Fibroblast of skin of left quadriceps (primary cell): ENCODE measurements around the gene LRCH4.

Experiments
- DNase-seq, 2 experiments: peaks; one replicate each; pipeline ENCODE4 v3.0.0-alpha.2; 2013; ENCODE audit warnings: low read depth in 2 of 2

The LRCH4 gene

DNA sequence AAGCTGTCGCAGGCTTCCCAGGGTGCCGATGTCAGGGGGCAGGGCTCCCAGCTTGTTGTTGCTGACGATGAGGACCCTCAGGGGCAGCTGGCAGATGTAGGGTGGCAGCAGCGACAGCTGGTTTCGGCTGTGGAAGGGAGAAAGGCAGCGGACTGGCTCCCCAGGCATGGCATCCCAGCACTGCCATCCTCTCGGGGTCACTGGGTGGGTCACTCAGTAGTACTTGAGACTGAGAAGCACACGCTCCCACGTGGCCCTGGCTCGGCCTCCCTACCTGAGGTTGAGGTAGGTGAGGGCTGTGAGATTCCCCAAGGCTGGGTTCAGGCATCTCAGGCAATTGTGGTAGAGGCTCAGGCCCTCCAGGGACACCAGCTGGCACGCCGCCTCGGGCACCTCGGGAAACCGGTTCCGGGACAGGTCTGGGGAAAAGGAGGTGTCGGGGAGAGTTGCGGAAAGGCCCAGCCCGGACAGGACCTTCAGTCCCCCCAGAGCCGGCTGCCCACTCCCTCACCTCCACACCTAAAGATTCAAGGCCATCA is 3.8 kb downstream of the LRCH4 start:
- no peak for DNase-seq

DNA sequence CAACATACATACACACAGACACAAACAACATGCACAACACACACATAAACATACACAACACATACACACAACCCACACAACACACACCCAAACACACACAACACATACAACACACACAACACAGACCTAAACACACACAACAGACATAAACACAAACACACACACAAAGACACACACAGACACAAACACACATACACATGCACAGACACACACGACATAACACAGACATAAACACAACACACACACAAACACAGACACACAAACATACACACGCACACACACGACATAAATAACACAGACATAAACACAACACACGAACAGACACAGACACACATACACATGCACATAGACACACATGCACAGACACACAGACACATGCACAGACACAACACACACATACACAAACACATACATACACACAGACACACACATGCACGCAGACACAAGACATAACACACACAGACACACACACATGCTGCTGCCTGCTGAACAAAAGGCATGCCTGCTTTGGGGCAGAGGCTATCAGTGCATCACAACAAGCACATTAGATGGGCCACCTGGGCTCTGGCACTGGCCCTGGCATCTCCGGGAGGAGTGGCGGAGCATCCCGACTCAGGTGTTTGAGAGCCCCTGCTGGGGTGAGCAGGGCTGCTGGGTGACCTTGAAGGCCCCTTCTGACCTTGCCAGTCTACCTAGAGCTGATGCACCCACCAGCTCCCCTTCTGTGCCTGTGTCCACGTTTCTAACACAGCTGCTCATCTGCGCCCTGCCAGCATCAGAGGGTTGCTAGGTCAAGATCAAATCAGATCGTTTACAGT is 5.3 kb downstream of the LRCH4 start:
- DNase-seq = no peak

DNA sequence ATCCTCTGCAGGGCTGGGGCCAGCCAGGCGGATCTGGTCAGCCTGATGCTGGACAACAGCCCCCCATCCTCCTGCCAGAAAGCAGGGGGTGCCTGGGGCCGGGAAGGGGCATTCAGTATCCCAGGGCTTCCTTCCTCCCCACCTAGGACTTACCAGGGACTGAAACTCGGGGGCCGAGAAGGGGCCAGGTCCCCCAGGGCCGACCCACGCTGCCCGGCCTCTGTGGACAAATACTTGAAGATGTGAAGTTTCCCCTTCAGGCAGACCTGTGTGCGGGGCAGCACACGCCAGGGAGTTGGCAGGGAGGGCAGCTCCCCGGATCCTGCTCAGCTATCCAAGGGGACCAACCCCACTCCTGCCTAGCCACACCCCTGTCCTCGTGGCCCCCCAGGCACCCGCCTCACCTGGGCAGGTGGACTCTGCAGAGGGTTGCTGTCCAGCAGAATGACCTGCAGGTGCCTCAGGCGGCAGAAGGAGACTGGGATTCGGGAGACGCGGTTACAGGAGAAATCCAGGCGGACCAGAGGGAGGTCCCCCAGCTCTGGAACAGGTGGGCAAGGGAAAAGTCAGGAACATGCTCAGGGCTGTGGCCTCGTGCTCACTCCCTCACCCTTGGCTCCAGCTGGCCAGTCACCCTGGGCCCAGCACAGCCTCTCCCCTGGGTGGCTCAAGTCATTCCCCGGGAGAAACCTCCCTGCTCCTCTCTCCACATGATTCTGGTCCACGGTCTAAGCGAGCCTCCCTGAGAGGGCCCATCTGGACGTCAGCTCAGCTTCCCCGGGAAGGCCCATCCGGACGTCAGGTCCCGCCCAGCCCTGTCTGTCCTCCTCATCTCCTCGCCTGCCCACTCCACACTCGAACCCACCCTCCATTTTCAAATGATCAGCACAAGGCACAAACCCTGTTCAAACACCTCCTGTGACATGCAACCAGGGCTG is 7.4 kb downstream of the LRCH4 start:
- no peak for DNase-seq

DNA sequence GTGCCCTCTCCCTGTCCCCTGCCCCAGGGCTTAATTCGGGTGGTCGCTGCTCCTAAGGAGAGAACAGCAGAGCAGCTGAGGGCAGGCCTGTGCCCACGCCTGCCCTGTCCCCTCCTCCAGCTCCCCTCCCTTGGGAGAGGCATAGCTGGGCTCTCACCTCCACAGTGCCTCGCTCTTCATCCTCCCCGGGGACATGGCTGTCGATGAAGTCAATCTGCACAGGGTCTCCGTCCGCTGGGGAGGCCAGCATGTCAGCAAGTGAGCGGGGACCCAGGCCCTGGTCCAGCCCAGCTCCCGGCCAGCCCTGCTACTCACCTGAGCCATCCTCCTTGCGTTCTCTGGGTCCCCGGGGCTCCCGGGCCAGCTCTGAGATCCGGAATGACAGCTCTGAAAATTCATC is 8.4 kb downstream of the LRCH4 start:
- DNase-seq = no peak

DNA sequence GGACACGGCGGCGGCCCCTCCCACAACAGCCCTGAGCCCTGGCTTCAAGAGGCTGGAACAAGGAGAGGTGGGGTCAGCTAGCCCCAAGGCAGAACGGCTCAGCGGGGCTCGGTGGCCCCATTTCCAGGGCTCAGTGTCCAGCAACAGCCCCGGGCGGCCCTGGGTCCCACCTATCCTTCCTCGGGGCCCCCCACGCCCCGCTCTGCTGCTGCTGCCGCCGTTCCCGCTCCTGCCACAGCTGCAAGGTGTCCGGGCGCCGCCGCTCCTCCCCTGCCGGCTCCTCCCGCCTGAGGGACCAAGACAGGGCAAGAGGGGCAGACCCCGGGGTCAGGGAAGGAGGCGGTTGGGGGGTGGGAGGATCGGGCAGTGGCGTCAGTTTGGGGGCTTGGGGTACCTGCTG is 8.8 kb downstream of the LRCH4 start:
- no peak for DNase-seq

DNA sequence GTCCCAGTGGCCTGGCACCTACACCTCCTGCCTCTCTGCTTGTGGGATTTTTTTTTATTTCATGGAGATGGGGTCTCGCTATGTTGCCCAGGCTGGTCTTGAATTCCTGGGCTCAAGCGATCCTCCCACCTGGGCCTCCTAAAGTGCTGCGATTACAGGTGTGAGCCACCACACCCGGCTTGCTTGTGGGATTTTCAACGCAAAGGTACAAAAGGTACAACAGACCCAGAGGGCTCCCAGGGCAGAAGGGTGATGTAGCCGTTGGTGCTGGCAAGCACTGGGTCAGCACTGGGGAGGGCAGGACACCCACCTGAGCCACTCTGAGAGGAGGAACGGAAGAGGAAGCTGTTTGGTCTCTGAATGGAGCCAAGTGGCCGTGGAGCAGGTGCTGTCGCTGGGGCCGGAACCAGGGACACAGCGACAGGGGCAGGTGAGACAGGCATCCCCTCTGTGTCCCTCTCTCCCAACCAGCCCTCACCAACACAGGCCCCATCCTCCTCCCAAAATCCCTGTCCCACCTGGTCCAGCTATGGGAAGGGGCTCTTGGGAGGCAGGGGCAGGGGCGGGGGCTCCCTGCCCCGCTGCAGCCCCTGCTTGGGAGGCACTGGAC is 9.4 kb downstream of the LRCH4 start:
- DNase-seq = no peak

DNA sequence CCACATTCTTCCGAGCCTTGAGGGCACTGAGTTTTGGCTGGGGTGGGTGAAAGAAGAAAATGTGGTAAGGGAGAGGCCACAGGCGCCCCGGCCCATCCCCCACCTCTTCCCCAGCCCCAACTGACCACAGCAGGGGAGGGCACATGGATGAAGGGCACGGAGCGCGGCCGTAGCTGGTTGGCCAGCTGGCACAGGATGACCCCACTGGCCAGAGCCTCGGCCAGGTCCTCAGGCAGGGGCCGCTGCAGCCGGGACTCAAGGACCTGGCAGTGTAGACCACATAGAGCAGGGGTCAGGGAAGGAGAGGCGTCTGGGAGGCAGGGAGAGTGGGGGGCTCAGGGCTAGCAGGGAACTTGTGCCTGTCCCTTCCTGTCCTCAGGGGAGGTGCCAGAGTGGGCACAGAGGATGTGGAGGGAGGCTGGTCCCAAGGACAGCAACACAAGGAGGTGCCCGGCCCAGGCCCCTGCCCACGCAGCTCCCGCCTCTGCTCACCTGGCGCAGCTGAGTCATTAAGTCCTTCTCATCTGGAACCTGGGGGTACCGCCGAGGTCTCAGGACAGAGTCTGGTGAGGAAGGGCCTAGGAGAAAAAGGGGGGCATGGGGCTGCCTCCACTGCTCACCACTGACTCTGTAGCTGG is 10.1 kb downstream of the LRCH4 start:
- no peak for DNase-seq

DNA sequence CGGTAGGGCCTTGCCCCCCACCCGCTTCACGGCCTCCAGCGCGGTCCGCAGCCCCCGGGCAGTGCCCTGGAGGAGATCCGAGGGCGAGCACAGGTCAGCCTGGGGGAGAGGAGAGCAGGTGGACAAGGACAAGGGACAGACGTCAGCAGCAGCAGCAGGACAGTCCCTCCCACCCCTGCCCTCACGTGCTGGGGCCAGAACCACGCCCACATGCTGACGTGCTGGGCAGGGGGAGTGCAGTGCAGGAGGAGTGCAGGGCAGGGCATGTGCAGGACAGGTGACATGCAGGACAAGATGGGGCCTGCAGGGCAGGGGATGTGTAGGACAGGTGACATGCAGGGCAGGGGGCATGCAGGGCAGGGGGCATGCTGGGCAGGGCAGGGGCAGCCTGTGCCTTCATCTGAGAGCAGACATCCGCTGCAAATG is 10.7 kb downstream of the LRCH4 start:
- no peak for DNase-seq

DNA sequence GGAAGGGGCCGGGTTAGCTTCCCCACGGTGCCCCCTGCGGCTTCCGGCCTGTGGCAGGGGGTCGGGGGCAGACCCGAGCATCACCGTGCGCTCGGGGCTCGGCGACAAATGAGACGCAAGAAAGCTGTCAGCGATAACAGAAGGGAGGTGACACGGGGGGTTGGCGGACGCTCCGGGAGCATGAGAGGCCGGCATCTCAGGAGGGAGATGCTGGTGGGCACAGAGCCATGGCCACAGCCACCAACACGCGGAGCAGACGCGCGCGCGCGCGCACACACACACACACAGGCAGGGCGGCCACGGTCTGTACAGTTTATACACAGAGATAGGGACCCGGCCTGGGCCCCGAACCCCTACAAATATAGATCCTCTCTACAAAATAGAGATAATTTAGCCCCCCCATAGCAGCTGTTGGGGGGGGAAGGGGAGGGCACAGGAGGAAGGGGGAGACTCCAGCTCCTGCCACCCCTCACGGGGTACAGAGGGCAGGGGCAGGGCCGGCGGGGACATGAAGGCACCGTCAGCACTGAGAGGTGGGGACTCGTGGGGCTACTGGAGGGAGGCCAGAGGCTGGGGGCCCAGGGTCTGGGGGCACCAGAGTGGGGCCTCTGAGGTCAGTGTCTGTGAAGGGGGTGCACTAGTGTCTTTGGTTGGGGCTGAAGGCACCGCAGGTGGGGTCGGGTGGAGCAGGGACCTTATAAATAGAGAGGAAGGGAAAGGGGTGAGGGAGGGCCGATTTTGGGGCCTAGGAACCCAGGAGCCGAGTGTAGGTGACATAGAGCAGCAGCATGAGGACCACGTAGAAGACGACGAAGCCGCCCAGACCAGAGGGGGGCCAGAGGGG is 11.3 kb downstream of the LRCH4 start:
- no peak for DNase-seq

DNA sequence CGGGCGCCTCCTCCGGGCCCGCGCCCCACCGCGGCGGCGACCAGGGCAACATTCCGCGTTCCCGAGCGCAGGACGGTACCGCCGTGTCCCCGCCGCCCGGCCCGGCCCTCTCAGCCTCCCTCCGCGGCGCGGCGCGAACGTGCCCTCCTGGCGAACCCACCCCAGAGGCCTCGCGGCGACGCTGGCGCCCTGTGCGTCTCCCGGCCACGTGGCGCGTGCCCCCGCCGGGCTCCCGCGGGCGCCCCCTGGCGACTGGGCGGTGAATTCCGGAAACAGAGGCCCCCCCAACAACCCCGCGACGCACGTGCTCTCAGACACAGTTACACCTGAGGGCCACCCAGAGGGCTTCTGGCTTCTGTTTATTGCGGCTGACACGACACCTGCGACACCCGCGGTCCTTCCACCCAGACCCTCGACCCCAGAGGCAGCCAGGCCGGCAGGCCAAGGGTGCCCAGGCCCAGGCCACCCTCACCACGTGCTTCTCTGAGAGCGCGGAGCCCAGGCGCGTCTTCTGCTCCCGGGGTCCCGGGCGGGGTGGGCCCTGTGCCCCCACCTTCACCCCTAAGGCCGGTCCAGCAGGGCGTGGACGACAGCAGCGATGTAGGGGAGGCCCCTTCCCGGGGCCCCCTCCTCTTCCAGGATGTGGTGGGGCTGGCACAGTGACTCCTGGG is 12.1 kb downstream of the LRCH4 start, which contains the start of gene SAP25:
Gene SAP25, minus strand, starts transcription at position 210 of the 671 bp plus-strand sequence. Its CDS starts 158 bp downstream, at position 52.
- DNase-seq = no peak

DNA sequence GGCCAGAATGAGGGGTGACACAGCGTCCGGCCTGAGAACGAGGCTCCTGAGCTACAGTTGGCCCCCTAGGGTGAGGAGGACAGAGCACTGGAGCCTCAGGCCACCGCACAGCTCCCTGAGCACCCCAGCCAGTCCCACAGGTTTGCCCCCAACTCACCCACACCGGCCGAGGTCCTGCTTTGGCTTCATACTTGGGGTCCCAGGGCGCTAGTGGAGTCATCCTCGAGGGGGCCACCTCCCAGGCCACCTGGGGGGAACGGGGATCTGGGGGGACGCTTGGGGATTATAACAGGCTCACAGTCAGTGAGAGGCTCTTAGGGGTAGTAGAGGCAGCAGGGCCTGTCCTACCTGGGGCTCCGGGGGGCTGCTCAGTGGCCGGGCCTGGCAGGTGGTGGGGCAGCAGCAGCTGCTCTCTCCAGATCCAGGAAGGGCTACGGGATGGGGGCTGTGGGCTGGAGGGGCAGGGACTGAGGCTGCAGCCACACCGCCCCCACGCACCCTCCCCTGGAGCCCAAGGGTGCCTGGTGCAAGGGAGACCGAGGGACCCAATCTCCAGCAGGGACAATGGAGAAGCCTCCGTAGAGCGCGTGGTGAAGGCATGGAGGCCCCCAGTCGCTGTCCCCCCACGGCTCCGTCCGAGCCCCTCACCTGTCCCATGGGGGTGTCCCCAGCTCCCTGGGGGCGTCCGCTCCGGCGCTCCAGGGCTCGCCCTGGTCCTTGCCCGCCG is 12.8 kb downstream of the LRCH4 start:
- no peak for DNase-seq

DNA sequence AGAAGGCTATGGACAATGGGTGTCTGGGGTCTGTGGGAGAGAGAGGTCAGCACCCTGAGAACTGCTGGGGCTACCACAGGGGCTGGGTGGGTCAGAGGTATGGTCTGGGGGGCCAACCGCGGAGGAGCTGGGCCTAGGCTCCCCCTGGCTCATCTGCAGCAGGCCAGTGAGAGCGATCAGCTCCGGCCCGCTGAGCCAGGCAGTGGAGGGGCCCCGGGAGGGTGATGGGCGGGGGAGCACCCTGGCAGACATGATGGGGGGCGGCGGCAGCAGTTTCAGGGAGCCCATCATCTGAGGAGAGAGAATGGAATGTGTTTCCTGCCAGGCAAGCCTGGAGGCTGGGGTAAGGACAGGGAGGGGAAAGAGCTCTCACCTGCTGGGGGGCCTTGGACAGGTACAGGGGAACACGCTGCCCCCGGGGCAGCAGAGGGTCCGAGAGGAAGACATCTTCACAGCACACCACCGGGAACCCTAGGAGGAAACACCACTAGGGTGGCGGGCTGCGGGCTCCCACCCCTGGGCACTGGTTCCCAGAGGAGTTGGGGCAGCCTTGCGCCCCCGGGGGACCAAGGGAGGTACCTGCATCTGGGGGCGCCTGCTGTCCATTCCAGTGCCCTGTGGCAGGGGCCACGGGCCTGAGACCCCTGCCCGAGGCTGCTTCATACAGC is 13.5 kb downstream of the LRCH4 start:
- no peak for DNase-seq

DNA sequence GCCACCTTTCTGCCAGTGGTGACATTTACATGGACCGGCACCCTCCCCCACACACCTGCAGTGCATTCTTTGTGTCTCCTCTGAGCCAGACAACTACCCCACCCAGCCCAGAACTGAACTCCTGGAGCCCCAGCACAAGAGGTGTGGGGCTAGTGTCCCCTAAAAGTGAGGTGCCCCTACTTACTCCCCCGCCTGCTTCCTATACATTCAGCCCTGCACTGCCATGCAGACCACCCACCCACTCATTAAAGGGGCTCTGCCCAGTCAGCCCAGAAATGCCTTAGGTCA is 14.2 kb downstream of the LRCH4 start:
- DNase-seq = no peak

DNA sequence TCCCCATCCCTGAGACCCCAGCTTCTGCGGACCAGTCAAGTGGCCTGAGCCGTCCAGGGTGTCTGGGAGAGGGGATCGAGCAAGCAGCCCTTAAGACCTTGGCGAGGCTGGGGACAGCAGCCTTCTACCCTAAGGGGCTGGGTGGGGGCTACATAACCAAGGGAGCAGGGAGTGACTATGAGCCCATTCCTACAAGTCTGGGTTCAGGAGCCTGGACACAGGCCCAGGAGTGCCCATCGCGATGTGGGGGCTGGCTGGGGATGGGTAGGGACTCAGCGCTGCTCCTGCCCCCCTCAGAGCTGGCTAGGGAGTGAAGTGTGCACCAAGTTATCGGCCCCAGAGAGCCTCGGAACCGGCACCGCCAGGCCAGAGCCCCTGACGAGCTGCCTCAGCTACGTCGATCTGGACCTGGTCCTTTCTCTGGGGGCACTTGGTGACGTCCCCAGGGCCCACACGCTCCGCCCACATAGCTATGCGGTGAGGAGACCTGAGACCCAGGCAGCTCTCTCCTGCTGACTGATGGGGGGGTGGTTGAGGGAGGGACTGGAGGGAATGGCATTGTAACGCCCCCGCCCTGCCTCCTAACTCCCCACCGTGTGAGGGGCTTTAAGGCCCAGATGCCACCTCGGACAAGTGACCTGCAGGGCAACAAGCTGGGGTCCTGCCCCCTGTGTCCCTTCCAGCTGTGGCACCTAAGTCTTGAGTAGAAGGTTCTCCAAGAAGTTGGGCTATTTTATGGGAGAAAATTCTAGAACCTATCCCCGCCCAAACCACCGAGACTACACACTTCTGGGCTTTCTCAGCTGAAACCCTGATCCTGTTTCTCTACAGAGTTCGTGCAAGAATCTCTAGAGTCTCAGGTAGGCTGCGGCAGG is 14.7 kb downstream of the LRCH4 start:
- DNase-seq = no peak

DNA sequence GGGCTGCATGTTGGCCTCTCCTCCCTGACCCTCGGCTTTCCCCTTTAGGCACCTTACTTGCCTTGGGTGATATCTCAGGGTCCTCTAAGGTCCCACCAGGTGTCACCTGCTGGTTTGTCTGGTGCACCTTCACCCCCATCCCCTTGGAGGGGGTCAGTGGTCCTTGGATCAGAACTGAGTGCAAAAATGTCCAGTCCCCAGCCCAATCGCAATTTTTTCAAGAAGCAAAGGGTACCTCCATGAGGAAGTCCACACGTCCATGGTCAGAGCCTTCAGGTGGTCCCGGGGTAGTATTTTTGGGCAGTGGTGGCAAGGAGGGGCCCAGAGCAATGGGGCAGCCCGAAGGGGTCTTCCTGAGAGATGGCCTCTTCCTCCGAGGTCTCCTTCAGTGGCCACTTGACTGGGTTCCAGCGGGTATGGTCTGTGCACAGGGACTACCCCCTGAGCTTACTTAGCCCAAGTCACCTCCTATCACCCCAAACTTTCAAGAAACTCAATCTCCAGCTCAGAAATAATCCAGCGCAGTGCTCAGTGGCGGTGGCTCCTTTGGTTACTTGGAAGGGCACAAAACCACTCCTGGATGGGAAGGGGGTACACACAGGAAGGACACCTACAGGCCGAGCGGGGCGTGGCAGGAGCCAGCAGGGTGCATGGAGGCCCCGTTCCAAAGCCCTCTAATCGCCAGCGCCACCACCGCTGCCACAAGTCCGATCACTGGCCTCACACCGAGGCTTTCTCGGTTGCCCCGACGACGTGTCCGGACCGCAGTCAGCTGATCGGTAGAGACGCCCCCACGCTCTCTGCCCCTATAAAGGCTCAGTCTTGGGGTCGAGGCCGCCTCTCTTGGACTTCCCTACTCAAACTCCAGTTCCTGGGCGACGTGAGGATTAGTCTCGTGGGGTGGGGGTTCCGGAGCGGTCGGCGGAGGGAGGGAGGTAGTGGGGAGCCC is 16.8 kb downstream of the LRCH4 start:
- no peak for DNase-seq

DNA sequence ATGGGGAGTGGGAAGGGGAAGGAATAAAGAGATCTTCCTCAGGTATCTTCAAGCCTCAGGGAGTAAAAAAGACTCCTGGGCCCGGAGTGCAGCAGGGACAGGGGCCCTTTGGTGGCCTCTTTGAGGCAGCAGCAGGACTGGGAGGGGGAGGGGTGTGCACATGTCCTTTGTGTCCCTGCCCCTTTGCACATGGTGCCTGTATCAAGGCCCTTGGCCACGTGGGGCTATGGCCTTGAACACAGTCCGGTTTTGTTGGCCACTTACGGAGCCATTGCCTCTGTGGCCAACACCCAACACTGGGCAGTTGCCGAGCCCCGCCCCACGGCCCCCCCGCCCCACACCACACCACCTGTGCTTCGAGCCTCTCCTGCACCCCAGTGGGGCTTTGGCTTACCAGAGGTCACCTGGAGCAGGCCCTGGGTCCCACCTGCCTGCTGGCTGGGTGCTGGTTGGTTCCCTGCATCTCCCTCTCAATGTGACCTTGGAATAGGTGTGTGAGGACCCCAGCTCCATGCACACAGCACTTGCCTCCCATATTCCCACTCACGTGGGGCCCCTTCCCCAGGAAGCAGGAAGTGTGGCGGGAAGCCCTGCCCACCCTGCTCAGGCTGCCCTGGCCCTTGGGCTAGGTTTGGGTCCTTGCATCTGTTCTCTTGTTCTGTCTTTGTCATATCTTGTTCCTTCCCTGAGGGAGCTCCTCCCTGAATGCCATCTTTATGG is 17.6 kb downstream of the LRCH4 start:
- no peak for DNase-seq
